GM12875 (cell line): ENCODE measurements around the gene CLPTM1.
"Not testable (repeated sequence)": the region's sequence is repeated elsewhere in the genome, so short reads cannot be mapped to it uniquely, and the experiment has no call there.

Experiments
- H3K4me3 ChIP-seq: one replicate; pipeline ENCODE4 v1.5.1; 2011; ENCODE audit warnings: low read depth, low read length, control low read depth
- CTCF ChIP-seq: IDR thresholded peaks from 2 replicates; pipeline ENCODE4 v1.5.1; 2011; ENCODE audit warnings: low read depth, mild to moderate bottlenecking, control low read depth, inconsistent platforms, low read length, moderate library complexity, borderline replicate concordance; ENCODE audit not compliant: insufficient read depth

The CLPTM1 gene

GRCh38 chr19:44912854-44913253 lies 42.3 kb upstream of the CLPTM1 start:
- no peak for TF ChIP-seq CTCF
- H3K4me3 ChIP-seq: no peak overlapping the region

GRCh38 chr19:44913512-44914432 lies 41.4 kb upstream of the CLPTM1 start:
- not testable (repeated sequence) for H3K4me3 ChIP-seq

GRCh38 chr19:44914433-44915206 lies 40.6 kb upstream of the CLPTM1 start, which contains the start of gene APOC1:
TSS of gene APOC1 (plus strand) at chr19:44914608. CDS start at chr19:44914892, 284 bp downstream.
- H3K4me3 ChIP-seq: peak within 1 kb of the TSS; percentile 50

GRCh38 chr19:44924243-44924725 lies 30.9 kb upstream of the CLPTM1 start:
- no peak for TF ChIP-seq CTCF
- H3K4me3 ChIP-seq: no peak overlapping the region

DNA sequence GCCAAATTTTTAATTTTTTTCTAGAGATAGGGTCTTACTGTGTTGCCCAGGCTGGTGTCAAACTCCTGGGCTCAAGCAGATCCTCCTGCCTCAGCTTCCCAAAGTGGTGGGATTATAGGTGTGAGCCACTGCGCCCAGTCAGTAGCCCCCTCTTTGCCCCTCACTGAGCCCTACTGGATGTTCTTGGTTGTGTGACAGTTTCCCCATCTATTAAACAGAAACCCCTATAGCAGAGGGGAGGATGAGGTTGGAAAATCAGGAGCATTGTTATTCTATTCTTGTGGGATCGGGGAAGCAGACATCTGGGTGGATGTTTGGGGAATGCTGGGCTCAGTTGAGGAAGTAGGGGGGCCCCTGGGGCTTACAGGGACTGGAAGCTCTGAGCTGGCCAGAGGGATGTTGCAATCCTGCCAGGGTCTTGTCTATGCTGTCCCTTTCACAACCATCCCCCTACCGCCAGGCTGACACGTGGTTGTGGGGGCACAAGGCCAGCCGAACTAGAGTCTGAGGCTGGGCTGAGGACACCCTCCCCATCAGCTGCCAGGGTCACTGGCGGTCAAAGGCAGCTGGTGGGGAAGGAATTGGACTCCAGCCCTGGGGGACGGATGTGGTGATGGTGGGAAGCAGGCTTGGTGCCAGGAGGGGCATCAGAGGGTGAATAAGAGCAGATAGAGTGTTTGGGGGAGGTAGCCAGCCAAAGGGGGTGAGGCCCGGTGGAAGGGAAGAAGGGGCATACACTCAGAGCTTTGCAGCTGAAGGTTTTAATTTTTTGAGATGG lies 29.9 kb upstream of the CLPTM1 start:
- H3K4me3 ChIP-seq: no peak overlapping the region
- TF ChIP-seq CTCF: no peak

GRCh38 chr19:44926245-44927077 lies 28.7 kb upstream of the CLPTM1 start:
- H3K4me3 ChIP-seq: not testable (repeated sequence)

DNA sequence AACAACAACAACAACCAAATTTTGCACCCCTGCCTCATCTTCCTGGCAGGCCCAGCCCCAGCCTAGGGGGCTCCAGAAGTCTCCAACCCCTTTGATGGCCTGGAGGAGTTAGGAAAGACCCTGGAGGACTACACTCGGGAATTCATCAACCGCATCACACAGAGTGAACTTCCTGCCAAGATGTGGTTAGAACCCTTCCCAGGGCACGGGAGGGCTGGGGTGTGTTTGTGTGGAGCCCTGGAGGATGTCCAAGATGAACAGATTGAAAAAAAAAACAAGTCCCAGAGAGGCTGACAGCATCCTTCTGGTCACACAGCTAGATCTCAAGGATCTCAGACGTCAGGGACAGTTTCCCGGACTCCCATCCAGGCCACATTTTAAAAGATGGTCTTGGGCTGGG lies 27.4 kb upstream of the CLPTM1 start:
- TF ChIP-seq CTCF: no peak
- H3K4me3 ChIP-seq: no peak overlapping the region

GRCh38 chr19:44930088-44930487 lies 25.1 kb upstream of the CLPTM1 start:
- no peak overlapping the region for H3K4me3 ChIP-seq
- no peak for TF ChIP-seq CTCF
